ENCODE measurements around the gene SPIN2B.
"Not testable (repeated sequence)": the region's sequence is repeated elsewhere in the genome, so short reads cannot be mapped to it uniquely, and the experiment has no call there.

SPIN2B gene

DNA sequence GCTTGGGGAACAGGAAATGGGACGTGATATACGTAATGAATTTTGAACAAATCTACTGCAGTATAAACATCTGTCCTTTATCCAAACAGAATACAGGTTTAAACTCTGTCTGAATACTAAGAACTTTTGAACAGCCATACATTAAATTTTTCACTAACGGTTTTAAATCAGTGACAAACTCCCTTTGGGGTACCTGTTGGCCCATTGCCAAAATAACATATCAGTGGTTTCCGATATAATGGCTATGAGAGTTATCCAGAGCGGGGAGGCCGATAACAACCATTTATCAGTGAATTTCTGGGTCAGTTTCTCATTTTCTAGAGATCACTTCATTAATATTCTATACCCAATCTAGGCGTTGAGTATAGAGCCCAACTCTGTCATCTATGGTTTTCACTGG lies 10.7 kb upstream of the SPIN2B start:
- Histone ChIP-seq H3K4me1 (ENCODE audit: control insufficient read depth in 2 of 2, insufficient read depth in 1 of 2, low read depth in 1 of 2, low read length in 2 of 2) (peaks cover 0 to 2% of the 10 kb centered on the region in 2 donors), H2BK120ac (ENCODE audit: low read depth, low read length) (no peak overlapping the region), H3K18ac (ENCODE audit: low read length) (no peak overlapping the region), H2BK15ac (ENCODE audit: low read length) (no peak overlapping the region), H3K27ac (replicated peaks; ENCODE audit: low read length) (no peak overlapping the region), H4K8ac (ENCODE audit: low read depth, low read length) (no peak overlapping the region), H2AK5ac (ENCODE audit: low read depth, low read length) (no peak overlapping the region), H4K91ac (ENCODE audit: low read depth, low read length, poor library complexity) (no peak overlapping the region), H3K9me3 (replicated peaks in 1 of 2; ENCODE audit: control insufficient read depth in 2 of 2, insufficient read depth in 1 of 2, low read depth in 1 of 2, low read length in 2 of 2) (no peaks in the 10 kb centered on the region), H3K4me3 (ENCODE audit: low read length in 2 of 2) (no peak overlapping the region), H3K23ac (ENCODE audit: low read depth, low read length, poor library complexity) (no peak overlapping the region), H2AFZ (ENCODE audit: low read length) (no peak overlapping the region), H3K27me3 (ENCODE audit: control insufficient read depth in 3 of 3, insufficient read depth in 3 of 3, low read depth in 1 of 3, low read length in 3 of 3) (peaks cover 0 to 2% (median 0%) of the 10 kb centered on the region in 3 experiments), H3K9ac (ENCODE audit: low read depth, low read length, poor library complexity) (no peak overlapping the region), H3K36me3 (replicated peaks in 1 of 2; ENCODE audit: control insufficient read depth in 2 of 2, insufficient read depth in 2 of 2, low read length in 2 of 2) (peaks cover 0 to 13% of the 10 kb centered on the region in 2 donors), H3K4ac (ENCODE audit: low read length) (no peak overlapping the region), H2BK12ac (ENCODE audit: low read length) (no peak overlapping the region), H3K4me2 (ENCODE audit: insufficient read depth, low read length, poor library complexity, severe bottlenecking) (no peak overlapping the region), H3K79me1 (ENCODE audit: low read depth, low read length) (no peaks in the 10 kb centered on the region), H2BK5ac (ENCODE audit: low read length) (no peak overlapping the region), H3K14ac (ENCODE audit: low read length) (no peak overlapping the region)
- WGBS, 2 donors (ENCODE audit: extremely low coverage in 2 of 2, insufficient read length in 2 of 2, insufficient replicate concordance in 1 of 2), result no CpG with 5 or more reads among the region's 7 CpGs
- no peak for DNase-seq (ENCODE audit: low spot score)

GRCh38 chrX:57121816-57122215 lies 468 bp upstream of the SPIN2B start:
- Histone ChIP-seq H3K23ac (ENCODE audit: low read depth, low read length, poor library complexity) (no peak overlapping the region), H2BK120ac (ENCODE audit: low read depth, low read length) (no peak overlapping the region), H3K9ac (ENCODE audit: low read depth, low read length, poor library complexity) (no peak overlapping the region), H2BK12ac (ENCODE audit: low read length) (no peak overlapping the region), H2AFZ (ENCODE audit: low read length) (peak overlapping the region; percentile 8), H3K79me1 (ENCODE audit: low read depth, low read length) (no peaks in the 10 kb centered on the region), H3K27ac (replicated peaks; ENCODE audit: low read length) (no peak overlapping the region), H2BK5ac (ENCODE audit: low read length) (no peak overlapping the region), H3K4me2 (ENCODE audit: insufficient read depth, low read length, poor library complexity, severe bottlenecking) (no peak overlapping the region), H3K4me3 (ENCODE audit: low read length in 2 of 2) (peak overlapping the region; percentile 73 to 76), H3K18ac (ENCODE audit: low read length) (no peak overlapping the region), H3K4ac (ENCODE audit: low read length) (no peak overlapping the region), H3K36me3 (replicated peaks in 1 of 2; ENCODE audit: control insufficient read depth in 2 of 2, insufficient read depth in 2 of 2, low read length in 2 of 2) (peaks cover 0 to 10% of the 10 kb centered on the region in 2 donors), H3K27me3 (ENCODE audit: control insufficient read depth in 3 of 3, insufficient read depth in 3 of 3, low read depth in 1 of 3, low read length in 3 of 3) (no peaks in the 10 kb centered on the region), H3K4me1 (ENCODE audit: control insufficient read depth in 2 of 2, insufficient read depth in 1 of 2, low read depth in 1 of 2, low read length in 2 of 2) (no peaks in the 10 kb centered on the region), H2AK5ac (ENCODE audit: low read depth, low read length) (no peak overlapping the region), H3K9me3 (replicated peaks in 1 of 2; ENCODE audit: control insufficient read depth in 2 of 2, insufficient read depth in 1 of 2, low read depth in 1 of 2, low read length in 2 of 2) (no peaks in the 10 kb centered on the region), H3K14ac (ENCODE audit: low read length) (no peak overlapping the region), H4K8ac (ENCODE audit: low read depth, low read length) (no peak overlapping the region), H2BK15ac (ENCODE audit: low read length) (no peak overlapping the region), H4K91ac (ENCODE audit: low read depth, low read length, poor library complexity) (no peak overlapping the region)
- no peak for DNase-seq (ENCODE audit: low spot score)
- WGBS, 2 donors (ENCODE audit: extremely low coverage in 2 of 2, insufficient read length in 2 of 2, insufficient replicate concordance in 1 of 2), result no CpG with 5 or more reads among the region's 10 CpGs

GRCh38 chrX:57120619-57121161 lies 658 bp downstream of the SPIN2B start:
- Histone ChIP-seq H3K36me3 (replicated peaks in 1 of 2; ENCODE audit: control insufficient read depth in 2 of 2, insufficient read depth in 2 of 2, low read length in 2 of 2) (peaks cover 0 to 18% of the 10 kb centered on the region in 2 donors), H3K27ac (replicated peaks; ENCODE audit: low read length) (peak overlapping the region; percentile 46), H2AFZ (ENCODE audit: low read length) (peak overlapping the region; percentile 95), H3K9ac (ENCODE audit: low read depth, low read length, poor library complexity) (peak overlapping the region; percentile 84), H3K4me3 (ENCODE audit: low read length in 2 of 2) (peak overlapping the region; percentile 76 to 94)
- not testable (repeated sequence) for H2BK15ac ChIP-seq (ENCODE audit: low read length); H4K91ac ChIP-seq (ENCODE audit: low read depth, low read length, poor library complexity); H3K9me3 ChIP-seq (replicated peaks in 1 of 2; ENCODE audit: control insufficient read depth in 2 of 2, insufficient read depth in 1 of 2, low read depth in 1 of 2, low read length in 2 of 2); DNase-seq (ENCODE audit: low spot score); H3K23ac ChIP-seq (ENCODE audit: low read depth, low read length, poor library complexity); H3K4ac ChIP-seq (ENCODE audit: low read length); H3K4me2 ChIP-seq (ENCODE audit: insufficient read depth, low read length, poor library complexity, severe bottlenecking); H2BK5ac ChIP-seq (ENCODE audit: low read length); H2BK12ac ChIP-seq (ENCODE audit: low read length); H3K27me3 ChIP-seq (ENCODE audit: control insufficient read depth in 3 of 3, insufficient read depth in 3 of 3, low read depth in 1 of 3, low read length in 3 of 3); H3K14ac ChIP-seq (ENCODE audit: low read length); H3K4me1 ChIP-seq (ENCODE audit: control insufficient read depth in 2 of 2, insufficient read depth in 1 of 2, low read depth in 1 of 2, low read length in 2 of 2); H2BK120ac ChIP-seq (ENCODE audit: low read depth, low read length); H4K8ac ChIP-seq (ENCODE audit: low read depth, low read length); H3K79me1 ChIP-seq (ENCODE audit: low read depth, low read length); H2AK5ac ChIP-seq (ENCODE audit: low read depth, low read length); H3K18ac ChIP-seq (ENCODE audit: low read length)
- no CpG with 5 or more reads among the region's 12 CpGs for WGBS, 2 donors (ENCODE audit: extremely low coverage in 2 of 2, insufficient read length in 2 of 2, insufficient replicate concordance in 1 of 2)

GRCh38 chrX:57119416-57119815 lies 1.9 kb downstream of the SPIN2B start:
- H3K9me3 ChIP-seq (replicated peaks in 1 of 2; ENCODE audit: control insufficient read depth in 2 of 2, insufficient read depth in 1 of 2, low read depth in 1 of 2, low read length in 2 of 2), result no peaks in the 10 kb centered on the region
- no peak overlapping the region for H3K4me2 ChIP-seq (ENCODE audit: insufficient read depth, low read length, poor library complexity, severe bottlenecking)
- no peaks in the 10 kb centered on the region for H3K79me1 ChIP-seq (ENCODE audit: low read depth, low read length)
- no peak overlapping the region for H4K8ac ChIP-seq (ENCODE audit: low read depth, low read length)
- no peak overlapping the region for H4K91ac ChIP-seq (ENCODE audit: low read depth, low read length, poor library complexity)
- H3K36me3 ChIP-seq (replicated peaks in 1 of 2; ENCODE audit: control insufficient read depth in 2 of 2, insufficient read depth in 2 of 2, low read length in 2 of 2), result peaks cover 0 to 19% of the 10 kb centered on the region in 2 donors
- WGBS, 2 donors (ENCODE audit: extremely low coverage in 2 of 2, insufficient read length in 2 of 2, insufficient replicate concordance in 1 of 2), result no CpG with 5 or more reads among the region's 1 CpG
- no peaks in the 10 kb centered on the region for H3K27me3 ChIP-seq (ENCODE audit: control insufficient read depth in 3 of 3, insufficient read depth in 3 of 3, low read depth in 1 of 3, low read length in 3 of 3)
- H2AK5ac ChIP-seq (ENCODE audit: low read depth, low read length), result no peak overlapping the region
- no peak overlapping the region for H3K9ac ChIP-seq (ENCODE audit: low read depth, low read length, poor library complexity)
- H2BK120ac ChIP-seq (ENCODE audit: low read depth, low read length), result no peak overlapping the region
- H3K4ac ChIP-seq (ENCODE audit: low read length), result no peak overlapping the region
- no peak overlapping the region for H3K18ac ChIP-seq (ENCODE audit: low read length)
- no peak overlapping the region for H2AFZ ChIP-seq (ENCODE audit: low read length)
- no peak overlapping the region for H3K23ac ChIP-seq (ENCODE audit: low read depth, low read length, poor library complexity)
- no peak overlapping the region for H2BK12ac ChIP-seq (ENCODE audit: low read length)
- no peak overlapping the region for H2BK15ac ChIP-seq (ENCODE audit: low read length)
- no peak overlapping the region for H3K27ac ChIP-seq (replicated peaks; ENCODE audit: low read length)
- no peak for DNase-seq (ENCODE audit: low spot score)
- H3K14ac ChIP-seq (ENCODE audit: low read length), result no peak overlapping the region
- no peaks in the 10 kb centered on the region for H3K4me1 ChIP-seq (ENCODE audit: control insufficient read depth in 2 of 2, insufficient read depth in 1 of 2, low read depth in 1 of 2, low read length in 2 of 2)
- H3K4me3 ChIP-seq (ENCODE audit: low read length in 2 of 2), result no peak overlapping the region
- H2BK5ac ChIP-seq (ENCODE audit: low read length), result no peak overlapping the region

Data from neuronal stem cell (in vitro differentiated cells).